ENCODE results near the gene CYLD.

DNA sequence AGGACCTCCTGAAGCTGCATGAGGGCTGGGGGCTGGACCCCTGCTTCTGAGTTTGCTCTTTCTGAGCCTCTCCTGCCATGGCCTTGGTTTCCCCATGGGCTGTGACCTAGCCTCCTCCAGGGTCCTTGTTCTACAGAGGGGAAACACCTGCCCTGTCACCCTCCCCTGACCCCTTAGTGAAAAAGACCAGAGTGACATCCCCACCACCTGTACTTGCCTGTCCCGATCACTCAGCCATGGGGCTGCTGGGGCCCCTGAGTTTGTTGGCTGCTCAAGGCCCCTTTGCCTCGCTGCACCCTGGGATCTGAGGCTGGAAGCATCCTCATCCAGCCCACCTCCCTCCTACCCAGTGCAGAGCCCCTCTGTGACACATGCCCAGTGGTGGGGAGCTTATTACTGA is 47.7 kb upstream of the CYLD start:
- TF ChIP-seq POLR2AphosphoS5 (IDR thresholded peaks at IDR 0.05; ENCODE audit: low read depth), result no peak
- TF ChIP-seq, protein P1, sequence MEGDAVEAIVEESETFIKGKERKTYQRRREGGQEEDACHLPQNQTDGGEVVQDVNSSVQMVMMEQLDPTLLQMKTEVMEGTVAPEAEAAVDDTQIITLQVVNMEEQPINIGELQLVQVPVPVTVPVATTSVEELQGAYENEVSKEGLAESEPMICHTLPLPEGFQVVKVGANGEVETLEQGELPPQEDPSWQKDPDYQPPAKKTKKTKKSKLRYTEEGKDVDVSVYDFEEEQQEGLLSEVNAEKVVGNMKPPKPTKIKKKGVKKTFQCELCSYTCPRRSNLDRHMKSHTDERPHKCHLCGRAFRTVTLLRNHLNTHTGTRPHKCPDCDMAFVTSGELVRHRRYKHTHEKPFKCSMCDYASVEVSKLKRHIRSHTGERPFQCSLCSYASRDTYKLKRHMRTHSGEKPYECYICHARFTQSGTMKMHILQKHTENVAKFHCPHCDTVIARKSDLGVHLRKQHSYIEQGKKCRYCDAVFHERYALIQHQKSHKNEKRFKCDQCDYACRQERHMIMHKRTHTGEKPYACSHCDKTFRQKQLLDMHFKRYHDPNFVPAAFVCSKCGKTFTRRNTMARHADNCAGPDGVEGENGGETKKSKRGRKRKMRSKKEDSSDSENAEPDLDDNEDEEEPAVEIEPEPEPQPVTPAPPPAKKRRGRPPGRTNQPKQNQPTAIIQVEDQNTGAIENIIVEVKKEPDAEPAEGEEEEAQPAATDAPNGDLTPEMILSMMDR (IDR thresholded peaks at IDR 0.05; ENCODE audit: insufficient read depth, low read length), result no peak
